ENCODE measurements around the gene OR6M1.

Gene OR6M1

DNA sequence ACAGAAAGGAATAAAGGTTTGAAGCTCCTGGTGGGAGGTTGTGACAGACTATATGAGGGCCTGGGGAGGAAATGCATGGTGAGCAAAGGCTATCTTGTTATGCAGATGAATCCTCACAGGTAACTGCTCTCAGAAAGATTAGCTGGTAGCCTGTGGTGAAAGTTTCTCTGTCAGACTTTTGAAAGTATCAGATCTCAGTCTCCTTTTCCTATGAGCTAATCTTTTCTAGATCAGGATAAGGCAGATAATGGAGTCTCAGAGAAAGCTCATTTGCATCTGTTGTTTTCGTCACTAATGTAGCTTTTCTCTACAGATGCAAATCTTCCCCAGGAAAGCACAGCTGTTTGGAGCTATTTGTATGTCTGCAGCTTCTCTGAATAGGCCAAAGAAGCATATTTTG lies 30.9 kb downstream of the OR6M1 start:
- no peak for DNase-seq

DNA sequence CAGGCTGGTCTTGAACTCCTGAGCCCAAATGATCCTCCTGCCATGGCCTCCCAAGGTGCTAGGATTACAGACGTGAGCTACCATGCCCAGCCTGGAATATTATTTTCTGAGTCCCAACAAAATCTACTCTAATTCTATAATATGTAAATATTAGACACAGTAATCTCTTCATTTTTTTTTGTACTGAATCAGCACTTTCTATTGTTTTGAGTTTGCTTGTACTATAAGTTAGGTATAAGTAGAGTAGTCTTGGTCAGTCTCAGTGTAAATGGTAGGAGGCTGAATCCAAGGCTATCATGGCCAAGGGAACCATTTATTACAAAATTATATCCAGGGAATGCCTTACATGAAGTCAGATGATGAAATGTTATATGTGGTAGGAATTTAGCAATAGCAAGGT lies 32.2 kb downstream of the OR6M1 start:
- DNase-seq: no peak

DNA sequence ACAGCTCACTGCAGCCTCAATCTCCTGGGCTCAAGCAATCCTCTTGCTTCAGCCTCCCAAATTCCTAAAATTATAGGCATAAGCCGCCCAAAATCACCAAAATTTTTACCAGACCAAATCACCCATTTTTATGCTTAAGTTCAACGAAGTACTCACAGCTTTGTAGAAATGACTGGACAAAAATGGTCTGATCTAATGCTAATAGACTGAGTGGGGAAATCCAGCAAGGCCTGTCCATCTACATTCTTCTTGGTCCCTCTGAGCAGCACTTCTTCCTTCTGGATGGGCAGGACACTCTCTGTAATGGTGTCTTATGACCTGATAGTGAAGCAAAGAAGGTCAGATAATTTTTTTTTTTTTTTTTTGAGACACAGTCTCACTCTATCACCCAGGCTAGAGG lies 33.1 kb downstream of the OR6M1 start:
- no peak for DNase-seq

DNA sequence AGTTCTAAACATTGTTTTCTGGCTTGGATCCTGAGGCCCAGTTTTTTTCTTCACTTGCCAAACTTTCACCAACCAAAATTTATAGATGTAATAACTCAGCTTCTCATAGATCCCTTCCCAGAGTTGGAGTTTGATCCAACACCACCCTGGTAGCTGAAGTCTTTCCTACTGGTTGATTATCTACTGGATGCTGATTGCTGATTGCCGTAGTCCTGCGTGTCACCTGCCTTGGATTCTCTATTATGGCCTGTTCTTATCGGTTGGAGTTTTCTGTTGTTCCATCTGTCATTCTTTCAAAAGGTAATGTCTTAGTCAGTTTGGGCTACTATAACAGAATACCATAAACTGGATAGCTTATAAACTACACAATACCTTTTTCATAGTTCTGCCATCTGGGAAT lies 34.5 kb downstream of the OR6M1 start:
- DNase-seq: no peak

DNA sequence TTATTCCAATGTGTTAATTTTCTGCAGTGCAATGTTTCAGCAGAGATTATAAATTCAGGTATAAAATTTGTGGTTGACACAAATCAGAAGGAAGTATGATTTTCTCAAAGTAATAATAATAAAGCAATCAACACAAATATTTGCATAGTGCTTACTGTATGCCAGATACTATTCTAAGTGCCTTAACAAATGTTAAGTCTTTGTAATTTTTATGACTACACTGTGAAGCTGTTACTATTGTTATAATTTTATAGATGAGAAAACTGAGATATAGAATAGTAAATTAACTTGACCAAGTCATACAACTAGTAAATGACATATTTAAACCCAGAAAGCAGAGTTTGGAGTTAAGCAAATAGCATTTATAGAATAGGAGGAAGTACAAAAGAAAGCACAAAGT lies 35.4 kb downstream of the OR6M1 start:
- DNase-seq: no peak

DNA sequence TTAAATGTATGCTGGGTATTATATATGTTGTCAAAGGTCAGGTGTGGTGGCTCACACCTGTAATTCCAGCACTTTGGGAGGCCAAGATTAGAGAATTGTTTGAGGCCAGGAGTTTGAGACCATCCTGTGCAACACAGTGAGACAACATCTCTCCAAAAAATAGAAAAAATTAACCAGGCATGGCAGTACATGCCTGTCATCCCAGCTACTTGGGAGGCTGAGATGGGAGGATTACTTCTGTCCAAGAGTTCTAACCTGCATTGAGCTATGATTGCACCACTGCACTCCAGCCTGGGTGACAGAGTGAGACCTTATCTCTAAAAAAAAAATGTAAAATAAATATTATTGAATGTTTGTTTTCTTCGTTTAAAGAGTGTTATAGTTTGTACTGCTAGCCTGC lies 40.5 kb downstream of the OR6M1 start:
- DNase-seq: no peak

DNA sequence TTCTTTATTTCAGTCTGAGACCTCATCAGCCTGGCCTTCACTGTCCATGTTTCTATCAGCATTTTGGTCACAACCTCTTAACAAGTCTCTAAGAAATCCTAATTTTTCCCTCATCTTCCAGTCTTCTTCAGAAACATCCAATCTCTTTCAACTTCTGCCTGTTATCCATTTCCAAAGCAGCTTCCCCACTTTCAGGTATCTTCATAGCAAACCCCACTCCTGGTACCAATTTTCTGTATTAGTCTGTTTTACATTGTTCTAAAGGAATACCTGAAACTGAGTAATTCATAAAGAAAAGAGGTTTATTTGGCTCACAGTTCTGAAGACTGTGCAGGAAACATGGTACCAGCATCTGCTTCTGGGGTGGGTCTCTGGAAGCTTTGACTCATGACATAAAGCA lies 43.7 kb downstream of the OR6M1 start:
- DNase-seq: no peak

DNA sequence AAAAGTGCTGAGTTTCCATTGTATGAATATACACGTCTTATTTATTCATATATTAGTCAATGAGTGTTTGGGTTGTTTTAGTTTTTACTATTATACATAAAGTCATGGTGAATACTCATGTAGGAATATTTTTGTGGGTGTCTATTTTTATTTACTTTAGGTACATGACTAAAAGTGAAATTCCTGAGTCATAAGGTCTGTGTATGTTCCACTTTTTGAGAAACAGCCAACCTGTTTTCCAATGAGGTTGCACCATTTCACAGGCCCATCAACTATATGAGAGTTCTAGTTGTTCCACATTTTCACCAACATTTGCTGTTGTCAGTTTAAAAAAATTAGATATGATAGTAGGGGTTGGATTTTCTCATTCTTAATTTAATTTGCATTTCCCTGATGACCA lies 45.3 kb downstream of the OR6M1 start:
- no peak for DNase-seq

DNA sequence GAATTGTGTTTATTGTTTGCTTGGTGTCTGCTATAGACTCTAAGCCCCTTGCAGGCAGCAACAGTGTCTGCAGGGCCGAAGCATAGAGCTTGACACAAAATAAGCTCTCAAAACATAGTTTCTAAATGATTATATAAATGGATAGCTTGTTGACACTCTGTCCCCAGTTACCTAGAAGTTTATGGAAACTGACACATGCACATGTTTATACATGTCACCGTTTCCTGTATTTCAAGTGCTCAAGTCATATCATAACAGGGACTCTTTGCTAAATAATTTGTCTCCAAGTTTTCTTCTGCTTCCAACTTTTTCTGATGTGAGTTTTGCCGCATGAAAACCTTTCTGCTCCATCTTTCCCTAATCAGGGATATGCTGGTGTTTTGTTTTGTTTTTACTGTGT lies 48.2 kb downstream of the OR6M1 start:
- DNase-seq: no peak

DNA sequence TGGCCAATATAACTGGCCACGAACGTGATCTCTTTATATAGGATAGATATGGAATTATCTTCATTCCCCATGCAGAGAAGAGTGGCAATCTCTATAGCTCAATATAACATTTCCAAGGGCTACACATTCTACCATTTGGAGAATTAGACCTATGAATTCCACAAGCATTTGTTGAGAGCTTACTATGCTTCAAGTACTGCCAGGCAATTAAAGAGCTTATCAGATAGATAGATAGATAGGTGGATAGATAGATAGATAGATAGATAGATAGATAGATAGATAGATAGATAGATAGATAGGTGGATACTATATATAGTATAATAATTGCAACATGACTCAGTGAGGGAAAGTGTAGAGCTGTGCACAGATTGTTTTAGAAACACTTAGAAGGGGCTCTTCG lies 50.3 kb downstream of the OR6M1 start:
- no peak for DNase-seq
